HepG2 (cell line): ENCODE data around the gene ZMYND10. TPM values are rescaled to one million over a fixed set of nuclear protein-coding genes. Genes with fewer than 3 reads are reported as not detected.

ENCODE experiments used
- ATAC-seq: fragments of 200-7000 bp; cut with Tn5 transposase; 3 replicates; pipeline ENCODE4 v1.9.1; 2020; ENCODE audit warnings: mild to moderate bottlenecking, moderate library complexity
- BruUV-seq: library from RNA; stranded (reverse); fragments of 400-500 nt; replicated peaks from 2 replicates; lab custom pipeline; 2021; lab: Mats Ljungman, UMichigan
- CTCF ChIA-PET: fragments of 300-600 bp; formaldehyde crosslinking; extraction: SDS; loops from one replicate; lab custom pipeline; 2021; ENCODE audit warnings: low total read pairs, inconsistent platforms, low intra/inter-chr PET ratio; lab: Yijun Ruan, JAX
- POLR2A ChIA-PET: fragments of 350-600 bp; sonication (Branson Sonifier 250); formaldehyde crosslinking; loops from one replicate; lab custom pipeline; 2020; ENCODE audit warnings: antibody characterized with exemption, inconsistent platforms; lab: Yijun Ruan, JAX
- DNase-seq: peaks from one replicate; pipeline ENCODE4 v3.0.0-alpha.2; 2015; ENCODE audit warnings: low spot score
- FAIRE-seq: peaks from 3 replicates; lab custom pipeline; 2011; peaks lifted over from hg19 to GRCh38; lab: Jason Lieb, UNC
- H2AFZ ChIP-seq: one replicate; pipeline ENCODE4 v1.6.1; 2011; ENCODE audit warnings: low read length, inconsistent platforms
- H3K27ac ChIP-seq: fragments of 300-600 bp; 3 replicates; pipeline ENCODE4 v1.8.0; 2011; ENCODE audit warnings: mixed run types, mild to moderate bottlenecking, mixed read lengths, low read length, inconsistent platforms; ENCODE audit not compliant: insufficient read depth; ENCODE audit errors: extremely low read length
- H3K27me3 ChIP-seq, 2 experiments: fragments of 200-600 bp in 1 of 2; 2 replicates in 1 of 2; 3 replicates in 1 of 2; pipeline versions ENCODE4 v1.6.0 to v1.8.0; 2011; ENCODE audit warnings: low read length in 2 of 2, mild to moderate bottlenecking in 2 of 2, moderate library complexity in 2 of 2, inconsistent platforms in 1 of 2; ENCODE audit not compliant: insufficient read depth in 2 of 2, control insufficient read depth in 1 of 2
- H3K36me3 ChIP-seq, 2 experiments: fragments of 200-600 bp in 1 of 2; replicated peaks in 1 of 2; 2 replicates in 1 of 2; 3 replicates in 1 of 2; pipeline versions ENCODE4 v1.5.1 to v1.8.0; 2011; ENCODE audit warnings: low read length in 2 of 2, inconsistent platforms in 1 of 2; ENCODE audit not compliant: insufficient read depth in 2 of 2, control insufficient read depth in 1 of 2
- H3K4me1 ChIP-seq: 2 replicates; pipeline ENCODE4 v1.5.1; 2012; ENCODE audit warnings: low read length, inconsistent platforms; ENCODE audit not compliant: insufficient read depth
- H3K4me2 ChIP-seq: 2 replicates; pipeline ENCODE4 v1.6.0; 2011; ENCODE audit warnings: low read depth, low read length, inconsistent platforms
- H3K4me3 ChIP-seq, 3 experiments: fragments of 200-600 bp in 1 of 3; sonication (generic), shearing (Covaris generic) in 1 of 3; replicated peaks in 1 of 3; 2 replicates each; pipeline ENCODE4 v1.5.1; 2011 to 2016; ENCODE audit warnings: low read length in 3 of 3, inconsistent platforms in 2 of 3, low read depth in 2 of 3, mild to moderate bottlenecking in 2 of 3, control low read depth in 1 of 3, mixed read lengths in 1 of 3; ENCODE audit not compliant: insufficient read depth in 1 of 3
- H3K79me2 ChIP-seq: one replicate; pipeline ENCODE4 v1.6.1; 2011; ENCODE audit warnings: low read length, inconsistent platforms; ENCODE audit not compliant: insufficient read depth
- H3K9ac ChIP-seq: 2 replicates; pipeline ENCODE4 v1.6.0; 2011; ENCODE audit warnings: mild to moderate bottlenecking, low read depth, low read length, inconsistent platforms; ENCODE audit not compliant: insufficient read depth
- H3K9me3 ChIP-seq: 2 replicates; pipeline ENCODE4 v1.5.1; 2012; ENCODE audit warnings: mild to moderate bottlenecking, low read length
- H4K20me1 ChIP-seq: 2 replicates; pipeline ENCODE4 v1.6.0; 2011; ENCODE audit warnings: inconsistent platforms, mild to moderate bottlenecking, low read length, moderate library complexity; ENCODE audit not compliant: insufficient read depth
- ARID5B ChIP-seq: IDR thresholded peaks from 2 replicates; pipeline ENCODE4 v1.4.0; 2020; ENCODE audit warnings: mild to moderate bottlenecking, missing genetic modification reagents
- ATF1 ChIP-seq: IDR thresholded peaks from 2 replicates; pipeline ENCODE4 v1.6.1; 2016; ENCODE audit warnings: mild to moderate bottlenecking, control low read depth
- HNRNPK ChIP-seq: fragments of 200-400 bp; formaldehyde crosslinking; IDR thresholded peaks from 2 replicates; pipeline ENCODE4 v1.6.1; 2018; ENCODE audit warnings: low read length, low read depth, moderate library complexity, mild to moderate bottlenecking; ENCODE audit not compliant: poor library complexity, severe bottlenecking
- NFE2 ChIP-seq: sonication (generic); formaldehyde crosslinking; IDR thresholded peaks from 2 replicates; pipeline ENCODE4 v1.4.0; 2020; ENCODE audit warnings: missing genetic modification reagents
- POGZ ChIP-seq: sonication (generic); formaldehyde crosslinking; IDR thresholded peaks from 2 replicates; pipeline ENCODE4 v1.4.0; 2020; ENCODE audit warnings: mild to moderate bottlenecking, missing genetic modification reagents
- STAG1 ChIP-seq: sonication (generic); formaldehyde crosslinking; IDR thresholded peaks from 2 replicates; pipeline ENCODE4 v1.4.0; 2020; ENCODE audit warnings: missing genetic modification reagents
- ZFP36L1 ChIP-seq: sonication (generic); formaldehyde crosslinking; IDR thresholded peaks from 2 replicates; pipeline ENCODE4 v1.8.0; 2022; ENCODE audit warnings: mild to moderate bottlenecking, missing genetic modification reagents, moderate library complexity
- ZNF484 ChIP-seq: sonication (generic); formaldehyde crosslinking; IDR thresholded peaks from 2 replicates; pipeline ENCODE4 v1.5.1; 2020; ENCODE audit warnings: mild to moderate bottlenecking, low read depth, missing genetic modification reagents, borderline replicate concordance
- WGBS: methylation state at CpG from one replicate; pipeline ENCODE4 v1.1.6; 2017; ENCODE audit warnings: low lambda C conversion rate; 5-methylcytosine and 5-hydroxymethylcytosine counted together
- in situ Hi-C: cut with HindIII; loops from 2 replicates; pipeline ENCODE4 v1.10.0; 2017; ENCODE audit warnings: low pct_unique_long_range_greater_than_20kb; ENCODE audit not compliant: extremely low pct_ligation_motif_present
- intact Hi-C: fragments of 100-400 bp; cut with micrococcal nuclease; formaldehyde crosslinking; loops from one replicate; pipeline ENCODE4 v1.10.0; 2022; ENCODE audit not compliant: unreplicated experiment
- polyA plus RNA-seq, 8 experiments: library from polyadenylated mRNA; depleted of rRNA in 3 of 8; stranded (reverse) in 7 of 8; unstranded in 1 of 8; fragments of >200 nt; fragmentation: Illumina TruSeq in 4 of 8; extraction: Trizol in 4 of 8; gene quantifications; 2 replicates each; pipeline versions ENCODE4 v1.2.1 to v1.2.3, GENCODE V29; 2011 to 2016; ENCODE audit warnings: low read depth in 4 of 8, missing spikeins in 1 of 8, mixed read lengths in 1 of 8; ENCODE audit not compliant: insufficient read depth in 1 of 8
- total RNA-seq, 5 experiments: library from RNA; depleted of rRNA; stranded (reverse); fragments of >200 nt; fragmentation: Illumina TruSeq; extraction: Trizol; gene quantifications; 2 replicates each; pipeline ENCODE4 v1.2.3, GENCODE V29; 2016; ENCODE audit warnings: low read depth in 1 of 5
- TF ChIP-seq, protein P1 (sequence below): sonication (generic); formaldehyde crosslinking; IDR thresholded peaks from 2 replicates; pipeline ENCODE4 v1.5.0; 2020; ENCODE audit warnings: mild to moderate bottlenecking, missing genetic modification reagents, moderate library complexity

Gene ZMYND10
- total and polyA plus RNA-seq, 2 of the 13 experiments (the other 11 are each of a cell fraction or from before 2014, with no cell fraction given) = 0.60 to 0.74 TPM

DNA sequence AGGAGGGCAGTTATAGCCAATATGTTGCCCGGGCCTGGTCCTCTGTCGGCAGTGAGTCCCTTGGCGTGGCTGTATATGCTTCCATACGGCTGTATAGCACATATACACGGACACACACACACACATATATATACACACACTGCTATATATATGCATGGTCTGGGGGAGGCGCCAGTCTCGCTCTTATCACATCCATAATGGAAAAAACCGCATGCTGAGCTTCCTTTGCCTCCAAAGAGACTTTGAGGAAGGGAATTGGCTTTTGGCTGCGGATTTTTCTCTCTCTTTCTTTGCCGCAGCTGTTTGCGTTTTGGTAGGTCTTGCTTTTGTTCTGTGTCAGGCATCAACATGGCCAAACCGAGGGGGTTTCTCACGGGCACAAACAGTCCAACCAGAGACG, 25.1 kb upstream of the ZMYND10 start:
- Histone ChIP-seq H3K27ac (no peak overlapping the region), H3K27me3 (peaks cover 11 to 67% of the 10 kb centered on the region in 2 experiments; a peak in 4 of 5 replicates), H2AFZ (no peak overlapping the region), H3K4me1 (peaks cover 7% of the 10 kb centered on the region), H3K36me3 (no peaks in the 10 kb centered on the region), H3K4me3 (no peak overlapping the region), H3K79me2 (no peaks in the 10 kb centered on the region), H3K9me3 (no peaks in the 10 kb centered on the region)
- in situ Hi-C loops = no loop called here
- intact Hi-C loops = loop anchor here (5.0 kb wide), 1 partner anchor 147 kb away; no protein-coding TSS in a partner anchor
- ChIA-PET CTCF (no interaction called here), POLR2A (no interaction called here)
- no peak for FAIRE-seq
- WGBS = 27% methylated on average over 14 of the region's 14 CpGs
- DNase-seq = no peak
- no TSS peak for BruUV-seq
- ATAC-seq = peak; percentile 32; the same call in 2 of the 3 replicates
- TF ChIP-seq ZNF484 (CRISPR knock-in tag) (no peak), STAG1 (CRISPR knock-in tag) (peak; percentile 31; the same call in 1 of the 2 replicates), ATF1 (CRISPR knock-in tag) (no peak), ZFP36L1 (no peak), HNRNPK (no peak), ARID5B (CRISPR knock-in tag) (no peak), NFE2 (no peak), POGZ (no peak)
- TF ChIP-seq, protein P1, sequence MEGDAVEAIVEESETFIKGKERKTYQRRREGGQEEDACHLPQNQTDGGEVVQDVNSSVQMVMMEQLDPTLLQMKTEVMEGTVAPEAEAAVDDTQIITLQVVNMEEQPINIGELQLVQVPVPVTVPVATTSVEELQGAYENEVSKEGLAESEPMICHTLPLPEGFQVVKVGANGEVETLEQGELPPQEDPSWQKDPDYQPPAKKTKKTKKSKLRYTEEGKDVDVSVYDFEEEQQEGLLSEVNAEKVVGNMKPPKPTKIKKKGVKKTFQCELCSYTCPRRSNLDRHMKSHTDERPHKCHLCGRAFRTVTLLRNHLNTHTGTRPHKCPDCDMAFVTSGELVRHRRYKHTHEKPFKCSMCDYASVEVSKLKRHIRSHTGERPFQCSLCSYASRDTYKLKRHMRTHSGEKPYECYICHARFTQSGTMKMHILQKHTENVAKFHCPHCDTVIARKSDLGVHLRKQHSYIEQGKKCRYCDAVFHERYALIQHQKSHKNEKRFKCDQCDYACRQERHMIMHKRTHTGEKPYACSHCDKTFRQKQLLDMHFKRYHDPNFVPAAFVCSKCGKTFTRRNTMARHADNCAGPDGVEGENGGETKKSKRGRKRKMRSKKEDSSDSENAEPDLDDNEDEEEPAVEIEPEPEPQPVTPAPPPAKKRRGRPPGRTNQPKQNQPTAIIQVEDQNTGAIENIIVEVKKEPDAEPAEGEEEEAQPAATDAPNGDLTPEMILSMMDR (CRISPR knock-in tag) = peak; percentile 49
- TF ChIP-seq, all 625 proteins: peak for 2
- no peaks in the 10 kb centered on the region for H4K20me1 ChIP-seq
- no peak overlapping the region for H3K9ac ChIP-seq
- H3K4me2 ChIP-seq = no peak overlapping the region
